HEK293 (cell line): Measurements from ENCODE around the gene NAALADL2.

Experiments used
- CTCF ChIA-PET: fragments of 350-600 bp; formaldehyde crosslinking; extraction: SDS; loops from one replicate; lab custom pipeline; 2021; ENCODE audit warnings: antibody characterized with exemption; lab: Yijun Ruan, JAX
- POLR2A ChIA-PET: fragments of 300-600 bp; formaldehyde crosslinking; extraction: SDS; loops from one replicate; lab custom pipeline; 2020; ENCODE audit warnings: antibody characterized with exemption, inconsistent platforms; lab: Yijun Ruan, JAX
- H3K27ac ChIP-seq: fragments of 200-500 bp; sonication (Bioruptor generic); 2 replicates; pipeline ENCODE4 v1.5.1; 2014; ENCODE audit warnings: low read depth, low read length, control low read depth, inconsistent platforms; ENCODE audit errors: extremely low read depth
- H3K36me3 ChIP-seq, 2 experiments: fragments of 200-500 bp in 1 of 2; sonication (Bioruptor generic) in 1 of 2; 1 replicate in 1 of 2; 2 replicates in 1 of 2; pipeline ENCODE4 v1.5.1; 2014 to 2017; ENCODE audit warnings: inconsistent platforms in 2 of 2, low read length in 2 of 2; ENCODE audit not compliant: control insufficient read depth in 2 of 2, insufficient read depth in 1 of 2
- H3K4me1 ChIP-seq: fragments of 200-500 bp; sonication (Bioruptor generic); 2 replicates; pipeline ENCODE4 v1.5.1; 2014; ENCODE audit warnings: mild to moderate bottlenecking, low read length, inconsistent platforms; ENCODE audit not compliant: control insufficient read depth, insufficient read depth
- H3K4me3 ChIP-seq: 2 replicates; pipeline ENCODE4 v1.5.1; 2011; ENCODE audit warnings: low read depth, mild to moderate bottlenecking, control low read depth, low read length, moderate library complexity
- H3K9me3 ChIP-seq: fragments of 200-500 bp; sonication (Bioruptor generic); 2 replicates; pipeline ENCODE4 v1.5.1; 2014; ENCODE audit warnings: low read depth, low read length, inconsistent platforms; ENCODE audit not compliant: control insufficient read depth, insufficient read depth
- GFI1B ChIP-seq: fragments of 450-650 bp; formaldehyde crosslinking; IDR thresholded peaks from 2 replicates; pipeline ENCODE4 v1.5.1; 2016; ENCODE audit warnings: missing biosample characterization, missing genetic modification characterization
- SALL2 ChIP-seq: fragments of 450-650 bp; formaldehyde crosslinking; IDR thresholded peaks from 2 replicates; pipeline ENCODE4 v1.5.0; 2017; ENCODE audit warnings: missing biosample characterization, mild to moderate bottlenecking, missing genetic modification characterization, borderline replicate concordance
- SP3 ChIP-seq: fragments of 450-650 bp; formaldehyde crosslinking; IDR thresholded peaks from 2 replicates; pipeline ENCODE4 v1.5.1; 2016; ENCODE audit warnings: missing biosample characterization, missing genetic modification characterization
- YY1 ChIP-seq: fragments of 450-650 bp; formaldehyde crosslinking; IDR thresholded peaks from 2 replicates; pipeline ENCODE4 v1.5.1; 2018; ENCODE audit warnings: missing biosample characterization, missing genetic modification characterization
- ZBTB17 ChIP-seq: fragments of 450-650 bp; formaldehyde crosslinking; IDR thresholded peaks from 2 replicates; pipeline ENCODE4 v1.5.1; 2016; ENCODE audit warnings: missing biosample characterization, missing genetic modification characterization
- ZNF10 ChIP-seq: fragments of 450-650 bp; formaldehyde crosslinking; IDR thresholded peaks from 2 replicates; pipeline ENCODE4 v1.5.1; 2017; ENCODE audit warnings: missing biosample characterization, missing genetic modification characterization
- ZNF132 ChIP-seq: fragments of 450-650 bp; formaldehyde crosslinking; IDR thresholded peaks from 2 replicates; pipeline ENCODE4 v1.5.1; 2017; ENCODE audit warnings: missing biosample characterization, missing genetic modification characterization, borderline replicate concordance
- ZNF140 ChIP-seq: fragments of 450-650 bp; formaldehyde crosslinking; IDR thresholded peaks from 2 replicates; pipeline ENCODE4 v1.5.1; 2016; ENCODE audit warnings: missing biosample characterization, missing genetic modification characterization
- ZNF239 ChIP-seq: fragments of 450-650 bp; formaldehyde crosslinking; IDR thresholded peaks from 2 replicates; pipeline ENCODE4 v1.5.1; 2016; ENCODE audit warnings: missing biosample characterization, missing genetic modification characterization
- ZNF266 ChIP-seq: fragments of 450-650 bp; formaldehyde crosslinking; IDR thresholded peaks from 2 replicates; pipeline ENCODE4 v1.5.1; 2016; ENCODE audit warnings: missing biosample characterization, missing genetic modification characterization, low read depth
- ZNF350 ChIP-seq: fragments of 450-650 bp; formaldehyde crosslinking; IDR thresholded peaks from 2 replicates; pipeline ENCODE4 v1.5.0; 2017; ENCODE audit warnings: missing biosample characterization, mild to moderate bottlenecking, missing genetic modification characterization
- ZNF747 ChIP-seq: fragments of 450-650 bp; formaldehyde crosslinking; IDR thresholded peaks from 2 replicates; pipeline ENCODE4 v1.5.1; 2016; ENCODE audit warnings: missing biosample characterization, missing genetic modification characterization
- ZNF768 ChIP-seq: fragments of 450-650 bp; formaldehyde crosslinking; IDR thresholded peaks from 2 replicates; pipeline ENCODE4 v1.5.1; 2018; ENCODE audit warnings: missing biosample characterization, mild to moderate bottlenecking, missing genetic modification characterization
- ZNF791 ChIP-seq: fragments of 450-650 bp; formaldehyde crosslinking; IDR thresholded peaks from 2 replicates; pipeline ENCODE4 v1.5.1; 2016; ENCODE audit warnings: missing biosample characterization, missing genetic modification characterization
- TF ChIP-seq, protein P1 (sequence below): fragments of 450-650 bp; formaldehyde crosslinking; IDR thresholded peaks from 2 replicates; pipeline ENCODE4 v1.5.1; 2016; ENCODE audit warnings: missing biosample characterization, missing genetic modification characterization
- TF ChIP-seq, protein P2 (sequence below): fragments of 450-650 bp; formaldehyde crosslinking; IDR thresholded peaks from 2 replicates; pipeline ENCODE4 v1.5.1; 2016; ENCODE audit warnings: missing biosample characterization, missing genetic modification characterization
- TF ChIP-seq, protein P3 (sequence below): fragments of 450-650 bp; formaldehyde crosslinking; IDR thresholded peaks from 2 replicates; pipeline ENCODE4 v1.5.1; 2016; ENCODE audit warnings: missing biosample characterization, missing genetic modification characterization
- TF ChIP-seq, protein P4 (sequence below): IDR thresholded peaks from 2 replicates; pipeline ENCODE4 v1.6.1; 2011; ENCODE audit warnings: mild to moderate bottlenecking, low read depth, low read length, borderline replicate concordance

Gene NAALADL2

DNA sequence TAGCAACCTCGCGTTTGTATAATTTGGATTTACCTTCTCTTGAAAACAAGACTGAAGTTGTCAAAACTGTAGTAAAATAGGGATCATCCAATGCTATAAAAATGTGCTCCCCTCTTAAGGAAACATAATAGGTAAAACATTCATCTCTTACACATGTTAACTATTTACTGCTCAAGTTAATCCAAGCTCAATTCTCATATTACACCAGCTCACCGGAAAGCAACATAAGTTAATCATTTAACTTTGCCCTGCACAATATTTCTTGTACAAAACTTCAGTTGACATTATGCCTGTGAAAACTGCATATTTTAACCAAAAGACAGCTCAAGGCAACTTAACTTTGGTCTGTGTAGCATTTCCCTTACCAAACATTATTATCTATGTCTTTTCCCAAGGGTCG lies 634.2 kb downstream of the NAALADL2 start:
- H3K27ac ChIP-seq = no peak overlapping the region
- TF ChIP-seq SALL2 (tag by site-specific recombination) = no peak
- no peak for TF ChIP-seq ZNF140 (tag by site-specific recombination)
- no peak for TF ChIP-seq ZNF10 (tag by site-specific recombination)
- TF ChIP-seq ZNF747 (tag by site-specific recombination) = no peak
- TF ChIP-seq, protein P1, sequence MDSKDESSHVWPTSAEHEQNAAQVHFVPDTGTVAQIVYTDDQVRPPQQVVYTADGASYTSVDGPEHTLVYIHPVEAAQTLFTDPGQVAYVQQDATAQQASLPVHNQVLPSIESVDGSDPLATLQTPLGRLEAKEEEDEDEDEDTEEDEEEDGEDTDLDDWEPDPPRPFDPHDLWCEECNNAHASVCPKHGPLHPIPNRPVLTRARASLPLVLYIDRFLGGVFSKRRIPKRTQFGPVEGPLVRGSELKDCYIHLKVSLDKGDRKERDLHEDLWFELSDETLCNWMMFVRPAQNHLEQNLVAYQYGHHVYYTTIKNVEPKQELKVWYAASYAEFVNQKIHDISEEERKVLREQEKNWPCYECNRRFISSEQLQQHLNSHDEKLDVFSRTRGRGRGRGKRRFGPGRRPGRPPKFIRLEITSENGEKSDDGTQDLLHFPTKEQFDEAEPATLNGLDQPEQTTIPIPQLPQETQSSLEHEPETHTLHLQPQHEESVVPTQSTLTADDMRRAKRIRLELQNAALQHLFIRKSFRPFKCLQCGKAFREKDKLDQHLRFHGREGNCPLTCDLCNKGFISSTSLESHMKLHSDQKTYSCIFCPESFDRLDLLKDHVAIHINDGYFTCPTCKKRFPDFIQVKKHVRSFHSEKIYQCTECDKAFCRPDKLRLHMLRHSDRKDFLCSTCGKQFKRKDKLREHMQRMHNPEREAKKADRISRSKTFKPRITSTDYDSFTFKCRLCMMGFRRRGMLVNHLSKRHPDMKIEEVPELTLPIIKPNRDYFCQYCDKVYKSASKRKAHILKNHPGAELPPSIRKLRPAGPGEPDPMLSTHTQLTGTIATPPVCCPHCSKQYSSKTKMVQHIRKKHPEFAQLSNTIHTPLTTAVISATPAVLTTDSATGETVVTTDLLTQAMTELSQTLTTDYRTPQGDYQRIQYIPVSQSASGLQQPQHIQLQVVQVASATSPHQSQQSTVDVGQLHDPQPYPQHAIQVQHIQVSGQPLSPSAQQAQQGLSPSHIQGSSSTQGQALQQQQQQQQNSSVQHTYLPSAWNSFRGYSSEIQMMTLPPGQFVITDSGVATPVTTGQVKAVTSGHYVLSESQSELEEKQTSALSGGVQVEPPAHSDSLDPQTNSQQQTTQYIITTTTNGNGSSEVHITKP (tag by site-specific recombination) = no peak
- TF ChIP-seq, protein P2, sequence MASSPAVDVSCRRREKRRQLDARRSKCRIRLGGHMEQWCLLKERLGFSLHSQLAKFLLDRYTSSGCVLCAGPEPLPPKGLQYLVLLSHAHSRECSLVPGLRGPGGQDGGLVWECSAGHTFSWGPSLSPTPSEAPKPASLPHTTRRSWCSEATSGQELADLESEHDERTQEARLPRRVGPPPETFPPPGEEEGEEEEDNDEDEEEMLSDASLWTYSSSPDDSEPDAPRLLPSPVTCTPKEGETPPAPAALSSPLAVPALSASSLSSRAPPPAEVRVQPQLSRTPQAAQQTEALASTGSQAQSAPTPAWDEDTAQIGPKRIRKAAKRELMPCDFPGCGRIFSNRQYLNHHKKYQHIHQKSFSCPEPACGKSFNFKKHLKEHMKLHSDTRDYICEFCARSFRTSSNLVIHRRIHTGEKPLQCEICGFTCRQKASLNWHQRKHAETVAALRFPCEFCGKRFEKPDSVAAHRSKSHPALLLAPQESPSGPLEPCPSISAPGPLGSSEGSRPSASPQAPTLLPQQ = no peak
- no peak for TF ChIP-seq GFI1B (tag by site-specific recombination)
- TF ChIP-seq ZNF768 (tag by site-specific recombination) = no peak
- no peak for TF ChIP-seq ZNF239 (tag by site-specific recombination)
- no peak for TF ChIP-seq ZNF266
- TF ChIP-seq ZNF791 (tag by site-specific recombination) = no peak
- TF ChIP-seq ZNF132 (tag by site-specific recombination) = no peak
- no peak for TF ChIP-seq ZBTB17 (tag by site-specific recombination)
- TF ChIP-seq SP3 (tag by site-specific recombination) = no peak
- no peaks in the 10 kb centered on the region for H3K4me1 ChIP-seq
- ChIA-PET CTCF (no interaction called here), POLR2A (no interaction called here)
- no peak overlapping the region for H3K4me3 ChIP-seq
- no peaks in the 10 kb centered on the region for H3K9me3 ChIP-seq
- no peaks in the 10 kb centered on the region for H3K36me3 ChIP-seq

DNA sequence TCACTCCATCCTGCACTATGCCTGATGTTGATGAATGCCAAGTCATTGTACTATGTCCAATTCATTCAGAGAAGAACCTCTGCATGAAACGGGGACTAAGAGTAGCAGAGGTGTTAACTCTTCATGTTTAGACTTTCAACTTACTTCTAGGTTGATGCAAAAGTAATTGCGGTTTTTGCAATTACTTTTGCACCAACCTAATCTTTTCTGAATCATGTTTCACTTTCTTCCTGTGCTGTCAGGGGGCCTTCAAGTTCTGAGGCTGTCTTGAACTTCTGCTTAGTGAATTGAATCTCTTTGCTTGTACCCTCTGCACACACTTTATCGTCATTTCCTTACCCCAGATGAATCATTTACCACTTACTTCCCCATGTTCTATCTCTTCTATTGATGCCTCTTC lies 636.2 kb downstream of the NAALADL2 start:
- Histone ChIP-seq H3K4me3 (no peak overlapping the region), H3K27ac (no peak overlapping the region), H3K4me1 (no peaks in the 10 kb centered on the region), H3K9me3 (no peaks in the 10 kb centered on the region)
- CTCF ChIA-PET = no interaction called here
- TF ChIP-seq YY1 (tag by site-specific recombination) = no peak
- no peak for TF ChIP-seq ZNF132 (tag by site-specific recombination)
- TF ChIP-seq, protein P3, sequence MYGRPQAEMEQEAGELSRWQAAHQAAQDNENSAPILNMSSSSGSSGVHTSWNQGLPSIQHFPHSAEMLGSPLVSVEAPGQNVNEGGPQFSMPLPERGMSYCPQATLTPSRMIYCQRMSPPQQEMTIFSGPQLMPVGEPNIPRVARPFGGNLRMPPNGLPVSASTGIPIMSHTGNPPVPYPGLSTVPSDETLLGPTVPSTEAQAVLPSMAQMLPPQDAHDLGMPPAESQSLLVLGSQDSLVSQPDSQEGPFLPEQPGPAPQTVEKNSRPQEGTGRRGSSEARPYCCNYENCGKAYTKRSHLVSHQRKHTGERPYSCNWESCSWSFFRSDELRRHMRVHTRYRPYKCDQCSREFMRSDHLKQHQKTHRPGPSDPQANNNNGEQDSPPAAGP (tag by site-specific recombination) = no peak
- TF ChIP-seq, protein P4, sequence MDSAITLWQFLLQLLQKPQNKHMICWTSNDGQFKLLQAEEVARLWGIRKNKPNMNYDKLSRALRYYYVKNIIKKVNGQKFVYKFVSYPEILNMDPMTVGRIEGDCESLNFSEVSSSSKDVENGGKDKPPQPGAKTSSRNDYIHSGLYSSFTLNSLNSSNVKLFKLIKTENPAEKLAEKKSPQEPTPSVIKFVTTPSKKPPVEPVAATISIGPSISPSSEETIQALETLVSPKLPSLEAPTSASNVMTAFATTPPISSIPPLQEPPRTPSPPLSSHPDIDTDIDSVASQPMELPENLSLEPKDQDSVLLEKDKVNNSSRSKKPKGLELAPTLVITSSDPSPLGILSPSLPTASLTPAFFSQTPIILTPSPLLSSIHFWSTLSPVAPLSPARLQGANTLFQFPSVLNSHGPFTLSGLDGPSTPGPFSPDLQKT = no peak
- no peak for TF ChIP-seq ZNF350 (tag by site-specific recombination)
- TF ChIP-seq, all 188 proteins: peak for 0
- H3K36me3 ChIP-seq = no peaks in the 10 kb centered on the region
- POLR2A ChIA-PET = no interaction called here
